ENCODE measurements around the gene GRIN2C.

- TF ChIP-seq CTCF (IDR thresholded peaks at IDR 0.05) (no peak), POLR2A (IDR thresholded peaks at IDR 0.05) (no peak)
These were observed 50.8 kb downstream of the GRIN2C start for GRCh38 chr17:74808714-74809430.
